ENCODE measurements around the gene ASB15.

- TF ChIP-seq SUZ12 (IDR thresholded peaks at IDR 0.05) (no peak), NFRKB (IDR thresholded peaks at IDR 0.05) (no peak)
These were observed 60.1 kb downstream of the ASB15 start for GRCh38 chr7:123661765-123662164.

Measured in HEK293T (cell line).